HG03196 (cell line): Measurements from ENCODE around the gene LMX1A.

Experiments used
- ATAC-seq: cut with Tn5 transposase; IDR thresholded peaks from one replicate; pipeline ENCODE4 v1.9.1; 2021; ENCODE audit not compliant: unreplicated experiment

LMX1A gene

DNA sequence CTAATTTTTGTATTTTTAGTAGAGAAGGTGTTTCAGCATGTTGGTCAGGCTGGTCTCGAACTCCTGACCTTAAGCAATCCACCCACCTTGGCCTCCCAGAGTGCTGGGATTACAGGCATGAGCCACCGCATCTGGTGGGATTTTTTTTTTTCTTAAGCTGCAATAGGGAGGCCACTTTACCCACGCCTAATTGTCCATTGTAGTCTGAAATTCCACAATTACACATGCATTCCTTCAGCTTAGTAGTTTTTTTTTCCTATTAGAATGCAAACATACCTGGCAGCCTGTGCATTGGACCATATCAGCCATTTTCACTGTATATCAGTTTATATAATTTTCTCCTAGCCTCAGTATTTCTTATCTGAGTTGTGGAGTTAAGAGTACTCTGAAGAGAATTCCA lies 186.8 kb downstream of the LMX1A start:
- no peak for ATAC-seq

GRCh38 chr1:165169028-165169427 lies 187.5 kb downstream of the LMX1A start:
- no peak for ATAC-seq

DNA sequence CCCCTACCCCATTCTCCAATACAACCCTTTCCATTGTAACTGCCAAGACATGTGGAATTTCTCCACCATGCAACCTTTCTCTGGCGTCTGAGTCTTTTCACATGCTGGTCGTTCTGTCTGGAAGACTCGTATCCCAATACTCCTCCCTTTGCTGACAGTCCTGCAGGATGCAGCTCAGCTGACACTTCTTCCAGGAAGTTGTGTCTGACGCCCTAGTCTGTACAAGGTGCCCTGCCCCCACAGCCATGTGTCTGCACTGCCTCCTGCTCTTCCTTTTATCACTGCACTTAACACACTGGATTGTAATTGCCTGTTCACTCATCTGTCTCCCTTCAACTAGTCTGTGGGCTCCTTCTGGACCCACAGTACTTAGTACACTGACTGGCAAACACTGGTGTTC lies 188.0 kb downstream of the LMX1A start:
- no peak for ATAC-seq

- no peak for ATAC-seq
Measured at GRCh38 chr1:165162671-165163241, 193.8 kb downstream of the LMX1A start.

DNA sequence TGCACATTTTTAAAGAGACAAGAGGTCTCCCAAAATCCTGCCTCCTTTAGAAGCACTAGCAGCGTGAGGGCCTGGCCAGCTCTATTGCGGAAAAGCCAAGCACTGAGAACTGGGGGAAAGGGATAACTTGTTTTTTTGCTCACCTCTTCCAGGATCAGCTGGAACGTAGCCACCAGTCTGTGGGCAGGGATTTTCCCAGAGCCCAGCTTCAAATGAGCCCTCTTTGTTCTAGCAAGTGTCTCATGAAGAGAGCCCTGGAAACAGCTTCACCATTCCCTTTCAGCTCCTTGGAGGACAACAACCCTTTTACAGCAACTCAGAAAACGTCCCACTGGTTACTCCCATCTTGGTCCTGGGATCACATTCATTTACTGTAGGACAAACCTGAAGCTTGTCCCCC lies 195.4 kb downstream of the LMX1A start:
- no peak for ATAC-seq

GRCh38 chr1:165153182-165153581 lies 203.3 kb downstream of the LMX1A start:
- no peak for ATAC-seq

- no peak for ATAC-seq
Measured at GRCh38 chr1:165152727-165153126, 203.8 kb downstream of the LMX1A start.

DNA sequence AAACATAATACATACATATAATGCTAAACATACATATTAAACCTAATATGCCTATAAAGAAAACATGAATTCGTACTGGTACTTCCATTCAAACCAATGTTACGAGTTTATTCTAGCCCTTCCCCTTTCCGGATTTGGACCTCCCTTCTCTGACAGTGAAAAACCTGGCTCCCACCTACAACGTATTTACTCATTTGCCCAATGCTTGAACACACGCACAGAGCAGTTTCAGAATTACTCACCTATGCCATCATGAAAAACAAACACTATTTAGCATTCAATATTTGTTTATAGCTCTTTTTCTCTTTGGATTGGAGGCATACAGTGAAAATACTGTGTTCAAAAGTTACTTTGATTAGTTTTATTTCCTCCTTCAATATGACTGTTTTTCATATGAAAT lies 204.4 kb downstream of the LMX1A start:
- ATAC-seq = no peak
